ENCODE measurements around the gene IRF4.

Gene IRF4

DNA sequence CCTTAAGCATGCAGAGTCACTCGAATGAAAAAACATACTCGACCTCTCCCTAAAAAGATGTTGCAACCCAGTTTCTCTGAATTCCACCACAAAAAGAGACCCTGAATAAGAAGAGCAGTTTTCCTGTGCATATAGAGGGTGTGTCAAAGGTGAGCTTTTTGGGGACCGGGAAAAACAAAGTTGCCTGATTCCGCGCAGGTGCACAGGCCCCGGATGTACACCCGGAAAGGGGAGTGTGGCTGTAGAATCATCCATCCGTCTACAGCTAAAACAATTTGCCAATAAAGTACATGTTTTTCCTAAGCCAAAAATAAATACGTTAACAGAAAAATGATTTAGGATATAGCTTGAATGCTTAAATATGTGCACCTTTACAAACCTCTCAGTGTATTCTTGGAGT lies 41.2 kb upstream of the IRF4 start:
- H3K4me3 ChIP-seq (ENCODE audit: insufficient read depth, low read length, poor library complexity, severe bottlenecking): no peak overlapping the region
- H3K27ac ChIP-seq (ENCODE audit: low read depth, low read length): no peak overlapping the region
- H3K9me2 ChIP-seq (replicated peaks; ENCODE audit: insufficient read depth, low read length): no peaks in the 10 kb centered on the region
- H3K9ac ChIP-seq (ENCODE audit: low read length): no peak overlapping the region
- no peak overlapping the region for H2AFZ ChIP-seq (ENCODE audit: low read depth, low read length, severe bottlenecking)
- no peak overlapping the region for H3K4me2 ChIP-seq (ENCODE audit: low read depth, low read length, poor library complexity, severe bottlenecking)
- H3K79me2 ChIP-seq (ENCODE audit: insufficient read depth, low read length): no peaks in the 10 kb centered on the region
- H3K36me3 ChIP-seq (ENCODE audit: low read length): no peaks in the 10 kb centered on the region
- TF ChIP-seq CTCF (IDR thresholded peaks at IDR 0.05; ENCODE audit: insufficient read depth, low read length, poor library complexity, severe bottlenecking): no peak
- TF ChIP-seq EZH2phosphoT487 (conservative IDR thresholded peaks at IDR 0.05; ENCODE audit: low read length): no peak
- H3K9me3 ChIP-seq (ENCODE audit: insufficient read depth, low read length): no peaks in the 10 kb centered on the region
- H4K20me1 ChIP-seq (ENCODE audit: low read depth, low read length): no peaks in the 10 kb centered on the region
- no peaks in the 10 kb centered on the region for H3K27me3 ChIP-seq (ENCODE audit: low read length)
- H3F3A ChIP-seq (ENCODE audit: insufficient read depth): no peaks in the 10 kb centered on the region

GRCh38 chr6:351011-351866 lies 40.3 kb upstream of the IRF4 start:
- Histone ChIP-seq H3K79me2 (ENCODE audit: insufficient read depth, low read length) (no peaks in the 10 kb centered on the region), H3K9ac (ENCODE audit: low read length) (no peak overlapping the region), H3K27ac (ENCODE audit: low read depth, low read length) (no peak overlapping the region), H3K27me3 (ENCODE audit: low read length) (no peaks in the 10 kb centered on the region), H3K4me2 (ENCODE audit: low read depth, low read length, poor library complexity, severe bottlenecking) (no peak overlapping the region), H2AFZ (ENCODE audit: low read depth, low read length, severe bottlenecking) (no peak overlapping the region), H3K9me3 (ENCODE audit: insufficient read depth, low read length) (no peaks in the 10 kb centered on the region), H3K36me3 (ENCODE audit: low read length) (no peaks in the 10 kb centered on the region), H3K4me3 (ENCODE audit: insufficient read depth, low read length, poor library complexity, severe bottlenecking) (no peak overlapping the region), H3F3A (ENCODE audit: insufficient read depth) (0 out of 2 replicates have a peak, but pooled peaks cover 5% of the 10 kb centered on the region), H4K20me1 (ENCODE audit: low read depth, low read length) (no peaks in the 10 kb centered on the region), H3K9me2 (replicated peaks; ENCODE audit: insufficient read depth, low read length) (no peaks in the 10 kb centered on the region)
- peak; percentile 30 for TF ChIP-seq CTCF (IDR thresholded peaks at IDR 0.05; ENCODE audit: insufficient read depth, low read length, poor library complexity, severe bottlenecking)
- TF ChIP-seq EZH2phosphoT487 (conservative IDR thresholded peaks at IDR 0.05; ENCODE audit: low read length): no peak

- no peak overlapping the region for H3K9ac ChIP-seq (ENCODE audit: low read length)
- no peak overlapping the region for H3K27ac ChIP-seq (ENCODE audit: low read depth, low read length)
- no peaks in the 10 kb centered on the region for H3K9me3 ChIP-seq (ENCODE audit: insufficient read depth, low read length)
- H2AFZ ChIP-seq (ENCODE audit: low read depth, low read length, severe bottlenecking): no peak overlapping the region
- H3K79me2 ChIP-seq (ENCODE audit: insufficient read depth, low read length): no peaks in the 10 kb centered on the region
- TF ChIP-seq EZH2phosphoT487 (conservative IDR thresholded peaks at IDR 0.05; ENCODE audit: low read length) (no peak), CTCF (IDR thresholded peaks at IDR 0.05; ENCODE audit: insufficient read depth, low read length, poor library complexity, severe bottlenecking) (no peak)
- H3K4me2 ChIP-seq (ENCODE audit: low read depth, low read length, poor library complexity, severe bottlenecking): no peak overlapping the region
- H3K4me3 ChIP-seq (ENCODE audit: insufficient read depth, low read length, poor library complexity, severe bottlenecking): no peak overlapping the region
- H3K9me2 ChIP-seq (replicated peaks; ENCODE audit: insufficient read depth, low read length): no peaks in the 10 kb centered on the region
- H3F3A ChIP-seq (ENCODE audit: insufficient read depth): 0 out of 2 replicates have a peak, but pooled peaks cover 5% of the 10 kb centered on the region
- no peaks in the 10 kb centered on the region for H3K27me3 ChIP-seq (ENCODE audit: low read length)
- no peaks in the 10 kb centered on the region for H3K36me3 ChIP-seq (ENCODE audit: low read length)
- no peaks in the 10 kb centered on the region for H4K20me1 ChIP-seq (ENCODE audit: low read depth, low read length)
Measured at GRCh38 chr6:351867-352289, 39.7 kb upstream of the IRF4 start.
